ENCODE measurements around the gene ELP4.
"Not testable (repeated sequence)": the region's sequence is repeated elsewhere in the genome, so short reads cannot be mapped to it uniquely, and the experiment has no call there.

Gene ELP4

GRCh38 chr11:31493762-31494161 lies 15.8 kb upstream of the ELP4 start:
- not testable (repeated sequence) for H3K4me1 ChIP-seq (ENCODE audit: insufficient read depth, low read length); H3K27ac ChIP-seq (ENCODE audit: low read depth, low read length); H3K9ac ChIP-seq (ENCODE audit: low read length); H3K9me3 ChIP-seq (ENCODE audit: low read length); H3K4me3 ChIP-seq (ENCODE audit: low read depth in 1 of 2, low read length in 2 of 2); H3K27me3 ChIP-seq (ENCODE audit: control insufficient read depth in 1 of 2, insufficient read depth in 2 of 2, low read length in 2 of 2); H3K36me3 ChIP-seq (ENCODE audit: insufficient read depth, low read length)

GRCh38 chr11:31499576-31500178 lies 9.9 kb upstream of the ELP4 start:
- Histone ChIP-seq H3K36me3 (ENCODE audit: insufficient read depth, low read length) (no peaks in the 10 kb centered on the region), H3K4me1 (ENCODE audit: insufficient read depth, low read length) (no peaks in the 10 kb centered on the region), H3K4me3 (ENCODE audit: low read depth in 1 of 2, low read length in 2 of 2) (no peak overlapping the region), H3K27ac (ENCODE audit: low read depth, low read length) (no peak overlapping the region), H3K9ac (ENCODE audit: low read length) (no peak overlapping the region), H3K9me3 (ENCODE audit: low read length) (no peaks in the 10 kb centered on the region), H3K27me3 (ENCODE audit: control insufficient read depth in 1 of 2, insufficient read depth in 2 of 2, low read length in 2 of 2) (no peaks in the 10 kb centered on the region)

- Histone ChIP-seq H3K9ac (ENCODE audit: low read length) (no peak overlapping the region), H3K36me3 (ENCODE audit: insufficient read depth, low read length) (no peaks in the 10 kb centered on the region), H3K27me3 (ENCODE audit: control insufficient read depth in 1 of 2, insufficient read depth in 2 of 2, low read length in 2 of 2) (no peaks in the 10 kb centered on the region), H3K27ac (ENCODE audit: low read depth, low read length) (no peak overlapping the region), H3K4me3 (ENCODE audit: low read depth in 1 of 2, low read length in 2 of 2) (no peak overlapping the region), H3K9me3 (ENCODE audit: low read length) (no peaks in the 10 kb centered on the region), H3K4me1 (ENCODE audit: insufficient read depth, low read length) (no peaks in the 10 kb centered on the region)
Observed at GRCh38 chr11:31500560-31500959, 9.0 kb upstream of the ELP4 start.

GRCh38 chr11:31509051-31509428 lies 527 bp upstream of the ELP4 start:
- Histone ChIP-seq H3K4me3 (ENCODE audit: low read depth in 1 of 2, low read length in 2 of 2) (peak overlapping the region; percentile 77 to 93), H3K9ac (ENCODE audit: low read length) (peak overlapping the region; percentile 57), H3K4me1 (ENCODE audit: insufficient read depth, low read length) (peaks cover 13% of the 10 kb centered on the region), H3K36me3 (ENCODE audit: insufficient read depth, low read length) (no peaks in the 10 kb centered on the region), H3K9me3 (ENCODE audit: low read length) (no peaks in the 10 kb centered on the region), H3K27ac (ENCODE audit: low read depth, low read length) (peak overlapping the region; percentile 45), H3K27me3 (ENCODE audit: control insufficient read depth in 1 of 2, insufficient read depth in 2 of 2, low read length in 2 of 2) (no peaks in the 10 kb centered on the region)

GRCh38 chr11:31512117-31512516 lies 2.5 kb downstream of the ELP4 start:
- H3K36me3 ChIP-seq (ENCODE audit: insufficient read depth, low read length), result no peaks in the 10 kb centered on the region
- H3K9ac ChIP-seq (ENCODE audit: low read length), result no peak overlapping the region
- H3K27me3 ChIP-seq (ENCODE audit: control insufficient read depth in 1 of 2, insufficient read depth in 2 of 2, low read length in 2 of 2), result no peaks in the 10 kb centered on the region
- no peak overlapping the region for H3K27ac ChIP-seq (ENCODE audit: low read depth, low read length)
- no peak overlapping the region for H3K4me3 ChIP-seq (ENCODE audit: low read depth in 1 of 2, low read length in 2 of 2)
- H3K9me3 ChIP-seq (ENCODE audit: low read length), result no peaks in the 10 kb centered on the region
- peaks cover 13% of the 10 kb centered on the region for H3K4me1 ChIP-seq (ENCODE audit: insufficient read depth, low read length)

- no peaks in the 10 kb centered on the region for H3K36me3 ChIP-seq (ENCODE audit: insufficient read depth, low read length)
- H3K4me1 ChIP-seq (ENCODE audit: insufficient read depth, low read length), result no peaks in the 10 kb centered on the region
- H3K9ac ChIP-seq (ENCODE audit: low read length), result no peak overlapping the region
- no peak overlapping the region for H3K27ac ChIP-seq (ENCODE audit: low read depth, low read length)
- H3K4me3 ChIP-seq (ENCODE audit: low read depth in 1 of 2, low read length in 2 of 2), result no peak overlapping the region
- no peaks in the 10 kb centered on the region for H3K27me3 ChIP-seq (ENCODE audit: control insufficient read depth in 1 of 2, insufficient read depth in 2 of 2, low read length in 2 of 2)
- no peaks in the 10 kb centered on the region for H3K9me3 ChIP-seq (ENCODE audit: low read length)
Observed at GRCh38 chr11:31521497-31522150, 12.1 kb downstream of the ELP4 start.

- H3K4me3 ChIP-seq (ENCODE audit: low read depth in 1 of 2, low read length in 2 of 2), result no peak overlapping the region
- H3K27ac ChIP-seq (ENCODE audit: low read depth, low read length), result no peak overlapping the region
- H3K4me1 ChIP-seq (ENCODE audit: insufficient read depth, low read length), result no peaks in the 10 kb centered on the region
- no peaks in the 10 kb centered on the region for H3K36me3 ChIP-seq (ENCODE audit: insufficient read depth, low read length)
- H3K9ac ChIP-seq (ENCODE audit: low read length), result no peak overlapping the region
- H3K9me3 ChIP-seq (ENCODE audit: low read length), result no peaks in the 10 kb centered on the region
- H3K27me3 ChIP-seq (ENCODE audit: control insufficient read depth in 1 of 2, insufficient read depth in 2 of 2, low read length in 2 of 2), result no peaks in the 10 kb centered on the region
Observed at GRCh38 chr11:31529189-31529588, 19.6 kb downstream of the ELP4 start.

- Histone ChIP-seq H3K36me3 (ENCODE audit: insufficient read depth, low read length) (no peaks in the 10 kb centered on the region), H3K9ac (ENCODE audit: low read length) (no peak overlapping the region), H3K9me3 (ENCODE audit: low read length) (no peaks in the 10 kb centered on the region), H3K27me3 (ENCODE audit: control insufficient read depth in 1 of 2, insufficient read depth in 2 of 2, low read length in 2 of 2) (no peaks in the 10 kb centered on the region), H3K27ac (ENCODE audit: low read depth, low read length) (no peak overlapping the region), H3K4me3 (ENCODE audit: low read depth in 1 of 2, low read length in 2 of 2) (no peak overlapping the region), H3K4me1 (ENCODE audit: insufficient read depth, low read length) (no peaks in the 10 kb centered on the region)
Observed at GRCh38 chr11:31529701-31530100, 20.1 kb downstream of the ELP4 start.

- no peak overlapping the region for H3K9ac ChIP-seq (ENCODE audit: low read length)
- no peak overlapping the region for H3K4me3 ChIP-seq (ENCODE audit: low read depth in 1 of 2, low read length in 2 of 2)
- H3K36me3 ChIP-seq (ENCODE audit: insufficient read depth, low read length), result no peaks in the 10 kb centered on the region
- no peaks in the 10 kb centered on the region for H3K4me1 ChIP-seq (ENCODE audit: insufficient read depth, low read length)
- H3K9me3 ChIP-seq (ENCODE audit: low read length), result no peaks in the 10 kb centered on the region
- no peak overlapping the region for H3K27ac ChIP-seq (ENCODE audit: low read depth, low read length)
- H3K27me3 ChIP-seq (ENCODE audit: control insufficient read depth in 1 of 2, insufficient read depth in 2 of 2, low read length in 2 of 2), result no peaks in the 10 kb centered on the region
Observed at GRCh38 chr11:31531293-31531692, 21.7 kb downstream of the ELP4 start.

- Histone ChIP-seq H3K9ac (ENCODE audit: low read length) (no peak overlapping the region), H3K4me1 (ENCODE audit: insufficient read depth, low read length) (no peaks in the 10 kb centered on the region), H3K27ac (ENCODE audit: low read depth, low read length) (no peak overlapping the region), H3K36me3 (ENCODE audit: insufficient read depth, low read length) (no peaks in the 10 kb centered on the region), H3K27me3 (ENCODE audit: control insufficient read depth in 1 of 2, insufficient read depth in 2 of 2, low read length in 2 of 2) (no peaks in the 10 kb centered on the region), H3K9me3 (ENCODE audit: low read length) (no peaks in the 10 kb centered on the region), H3K4me3 (ENCODE audit: low read depth in 1 of 2, low read length in 2 of 2) (no peak overlapping the region)
Observed at GRCh38 chr11:31535479-31535878, 25.9 kb downstream of the ELP4 start.

- no peaks in the 10 kb centered on the region for H3K4me1 ChIP-seq (ENCODE audit: insufficient read depth, low read length)
- H3K36me3 ChIP-seq (ENCODE audit: insufficient read depth, low read length), result peaks cover 4% of the 10 kb centered on the region
- H3K27ac ChIP-seq (ENCODE audit: low read depth, low read length), result no peak overlapping the region
- H3K9ac ChIP-seq (ENCODE audit: low read length), result no peak overlapping the region
- no peaks in the 10 kb centered on the region for H3K9me3 ChIP-seq (ENCODE audit: low read length)
- no peak overlapping the region for H3K4me3 ChIP-seq (ENCODE audit: low read depth in 1 of 2, low read length in 2 of 2)
- no peaks in the 10 kb centered on the region for H3K27me3 ChIP-seq (ENCODE audit: control insufficient read depth in 1 of 2, insufficient read depth in 2 of 2, low read length in 2 of 2)
Observed at GRCh38 chr11:31542862-31543261, 33.3 kb downstream of the ELP4 start.

- H3K9me3 ChIP-seq (ENCODE audit: low read length), result no peaks in the 10 kb centered on the region
Observed at GRCh38 chr11:31555938-31556337, 46.4 kb downstream of the ELP4 start.

More at GRCh38 chr11:31555938-31556337, 46.4 kb downstream of the ELP4 start:
- Histone ChIP-seq H3K4me1 (ENCODE audit: insufficient read depth, low read length) (peaks cover 5% of the 10 kb centered on the region), H3K4me3 (ENCODE audit: low read depth in 1 of 2, low read length in 2 of 2) (no peak overlapping the region), H3K27ac (ENCODE audit: low read depth, low read length) (no peak overlapping the region), H3K27me3 (ENCODE audit: control insufficient read depth in 1 of 2, insufficient read depth in 2 of 2, low read length in 2 of 2) (no peaks in the 10 kb centered on the region), H3K36me3 (ENCODE audit: insufficient read depth, low read length) (no peaks in the 10 kb centered on the region), H3K9ac (ENCODE audit: low read length) (no peak overlapping the region)
